ENCODE results near the gene ERVH48-1. TPM values are rescaled to one million over a fixed set of nuclear protein-coding genes. Genes with fewer than 3 reads are reported as not detected.

ERVH48-1 gene
- total RNA-seq, 2 donors from 2014 or later, result not detected

DNA sequence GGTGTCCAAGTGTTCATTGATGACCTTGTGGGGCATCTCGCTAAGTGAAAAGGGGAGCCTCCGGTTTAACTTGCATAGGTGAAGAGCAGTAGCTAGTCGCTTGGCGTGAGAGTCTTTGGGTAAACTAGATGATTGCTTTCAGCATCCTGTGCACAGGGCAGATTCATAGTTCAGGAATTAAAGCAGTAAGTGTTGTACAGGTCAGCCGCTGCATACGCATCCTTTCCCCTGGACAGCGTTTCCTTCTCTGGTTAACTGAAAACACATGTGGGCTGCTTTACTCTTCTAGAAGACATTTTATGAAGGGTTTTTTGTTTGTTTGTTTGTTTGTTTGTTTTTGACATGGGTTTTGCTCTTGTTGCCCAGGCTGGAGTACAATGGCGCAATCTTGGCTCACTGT is 20.2 kb downstream of the ERVH48-1 start:
- H3K36me3 ChIP-seq, result peaks cover 18% of the 10 kb centered on the region

DNA sequence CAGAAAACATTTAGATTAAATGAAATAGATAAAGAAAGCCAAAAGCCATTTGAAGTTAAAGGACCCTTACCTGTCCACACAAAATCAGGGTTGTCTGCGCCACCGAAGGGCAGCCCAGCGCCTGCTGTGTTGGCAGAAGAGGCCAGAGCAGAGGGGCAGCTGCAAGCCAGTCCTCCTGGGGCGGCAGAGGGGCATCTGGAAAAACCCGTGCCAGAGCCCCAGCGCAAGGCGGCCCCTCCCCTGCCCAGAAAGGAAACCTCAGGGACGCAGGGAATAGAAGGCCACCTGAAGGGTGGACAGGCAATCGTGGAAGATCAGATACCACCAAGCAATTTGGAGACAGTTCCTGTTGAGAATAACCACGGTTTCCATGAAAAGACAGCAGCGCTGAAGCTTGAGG is 21.6 kb downstream of the ERVH48-1 start:
- H3K27me3 ChIP-seq, result no peaks in the 10 kb centered on the region
- no peaks in the 10 kb centered on the region for H3K4me1 ChIP-seq
- intact Hi-C loops (cut with DNase I), result no loop called here
- peaks cover 11% of the 10 kb centered on the region for H3K36me3 ChIP-seq
- H3K9me3 ChIP-seq, result no peaks in the 10 kb centered on the region
- H3K4me3 ChIP-seq, result no peak overlapping the region
- no peak for TF ChIP-seq CTCF (IDR thresholded peaks at IDR 0.05)
- no peak for DNase-seq
- no peak overlapping the region for H3K9ac ChIP-seq (ENCODE audit: low read depth in 2 of 2, low read length in 2 of 2)
- H3K27ac ChIP-seq, result no peak overlapping the region

More for the DNA sequence above, 20.2 kb downstream of the ERVH48-1 start:
- Histone ChIP-seq H3K27ac (no peak overlapping the region), H3K27me3 (no peaks in the 10 kb centered on the region), H3K9ac (ENCODE audit: low read depth in 2 of 2, low read length in 2 of 2) (no peak overlapping the region), H3K9me3 (no peaks in the 10 kb centered on the region), H3K4me1 (no peaks in the 10 kb centered on the region), H3K4me3 (no peak overlapping the region)
- intact Hi-C loops (cut with DNase I), result no loop called here
- no peak for DNase-seq
- TF ChIP-seq CTCF (IDR thresholded peaks at IDR 0.05), result no peak

DNA sequence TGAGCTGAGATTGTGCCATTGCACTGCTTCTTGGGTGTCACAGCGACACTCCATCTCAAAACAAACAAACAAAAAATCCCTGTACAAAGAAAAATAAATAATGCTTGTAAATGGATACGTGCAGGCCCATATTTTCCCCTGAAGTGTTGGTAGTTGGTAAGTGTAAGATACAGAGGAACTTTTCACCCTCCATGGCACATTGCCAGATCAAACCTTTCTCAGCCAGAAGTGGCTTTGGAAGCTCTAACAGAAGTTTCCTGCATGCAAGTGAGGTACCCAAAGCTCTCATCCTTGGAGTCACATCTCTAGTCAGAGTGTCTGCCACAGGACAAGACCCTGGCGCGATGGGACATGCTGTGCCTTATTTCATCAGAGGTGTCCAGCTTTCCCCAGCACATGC is 25.0 kb downstream of the ERVH48-1 start:
- Histone ChIP-seq H3K27ac (no peak overlapping the region), H3K9ac (ENCODE audit: low read depth in 2 of 2, low read length in 2 of 2) (no peak overlapping the region), H3K4me1 (no peaks in the 10 kb centered on the region), H3K36me3 (peaks cover 11% of the 10 kb centered on the region), H3K9me3 (no peaks in the 10 kb centered on the region), H3K27me3 (no peaks in the 10 kb centered on the region), H3K4me3 (no peak overlapping the region)
- no peak for DNase-seq
- intact Hi-C loops (cut with DNase I), result no loop called here
- no peak for TF ChIP-seq CTCF (IDR thresholded peaks at IDR 0.05)

- Histone ChIP-seq H3K4me3 (peak within 1 kb of the TSS; percentile 87), H3K36me3 (peaks cover 2% of the 10 kb centered on the region), H3K9me3 (no peaks in the 10 kb centered on the region), H3K9ac (ENCODE audit: low read depth in 2 of 2, low read length in 2 of 2) (peak within 1 kb of the TSS; percentile 90 to 96), H3K27ac (peak within 1 kb of the TSS; percentile 96), H3K4me1 (no peaks in the 10 kb centered on the region), H3K27me3 (no peaks in the 10 kb centered on the region)
- DNase-seq, result peak; percentile 100
- no peak for TF ChIP-seq CTCF (IDR thresholded peaks at IDR 0.05)
- intact Hi-C loops (cut with DNase I), result no loop called here
These were observed 32.3 kb downstream of the ERVH48-1 start, which contains the start of gene NDUFV3 for GRCh38 chr21:42892931-42893755. TSS of gene NDUFV3 (plus strand) at chr21:42893309. CDS start at chr21:42893334, 25 bp downstream.

DNA sequence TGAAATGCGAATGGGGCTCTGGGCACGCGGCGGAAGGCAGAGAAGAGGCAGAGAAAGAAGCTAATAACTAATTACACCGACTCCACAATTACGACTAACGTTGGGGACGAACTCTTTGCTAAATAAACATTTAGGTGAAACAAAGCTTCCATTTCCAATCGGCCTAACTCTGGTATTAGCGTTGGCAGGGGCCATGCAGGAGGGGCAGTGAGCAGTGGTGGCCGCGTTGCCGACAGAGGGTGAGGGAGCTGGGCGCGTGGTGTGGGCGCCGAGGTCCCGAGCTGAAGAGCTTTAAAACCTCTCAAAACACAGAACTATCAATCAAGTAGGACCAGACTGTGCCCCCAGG is 32.9 kb downstream of the ERVH48-1 start:
- Histone ChIP-seq H3K27ac (peak overlapping the region; percentile 96), H3K9me3 (no peaks in the 10 kb centered on the region), H3K9ac (ENCODE audit: low read depth in 2 of 2, low read length in 2 of 2) (peak overlapping the region; percentile 71 to 90), H3K27me3 (no peaks in the 10 kb centered on the region), H3K4me3 (peak overlapping the region; percentile 87), H3K36me3 (peaks cover 2% of the 10 kb centered on the region), H3K4me1 (no peaks in the 10 kb centered on the region)
- no peak for DNase-seq
- TF ChIP-seq CTCF (IDR thresholded peaks at IDR 0.05), result no peak
- intact Hi-C loops (cut with DNase I), result no loop called here

All from colonic mucosa (tissue), 4 donors.